HUDEP-2 (cell line): ENCODE results near the gene GPR139.
A peak's percentile ranks its signal among the peaks of the same experiment; 100 is the strongest.

Source experiments
- DNase-seq, 76 experiments: peaks; one replicate each; lab custom pipeline; 2025; ENCODE audit not compliant: unreplicated experiment in 76 of 76; lab: John Stamatoyannopoulos, UW

The GPR139 gene

DNA sequence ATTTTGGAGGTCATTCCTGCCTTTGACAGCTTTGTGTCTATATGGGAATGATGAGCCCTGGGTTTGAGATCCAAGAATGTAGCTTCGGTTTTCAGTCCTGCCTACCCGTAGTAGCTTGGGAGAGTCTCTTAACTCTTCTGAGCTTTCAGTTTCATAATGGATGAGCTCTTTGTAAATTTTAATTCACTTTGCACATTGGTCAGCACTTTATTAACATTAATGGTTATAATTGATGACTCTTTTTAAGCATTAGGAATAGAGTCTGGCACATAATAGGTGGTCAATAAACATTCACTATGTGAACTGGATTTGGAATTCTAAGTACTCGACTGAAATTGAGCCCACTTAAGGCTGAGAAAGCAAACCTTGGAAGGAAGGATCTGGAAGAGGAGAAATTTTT is 17.3 kb downstream of the GPR139 start:
- DNase-seq, result no peak

DNA sequence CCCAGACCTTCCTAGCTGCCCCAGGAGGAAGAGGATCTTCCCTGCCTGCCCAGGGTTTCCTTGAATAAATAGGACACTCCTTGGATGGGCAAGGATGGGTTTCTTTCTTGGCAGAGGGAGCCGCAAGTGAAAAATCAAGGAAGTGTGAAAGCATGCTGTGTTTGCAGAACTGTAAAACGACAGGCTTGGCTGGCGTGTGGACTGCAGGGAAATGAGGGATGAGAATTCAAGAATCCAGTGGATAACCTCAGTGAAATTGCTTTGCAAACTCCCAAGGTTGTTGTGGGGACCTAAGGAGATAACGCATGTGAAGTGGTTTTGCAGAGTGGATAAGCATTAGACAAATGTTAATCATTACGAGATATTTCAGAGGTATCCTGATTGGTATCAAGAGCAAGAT is 20.4 kb downstream of the GPR139 start:
- no peak for DNase-seq

DNA sequence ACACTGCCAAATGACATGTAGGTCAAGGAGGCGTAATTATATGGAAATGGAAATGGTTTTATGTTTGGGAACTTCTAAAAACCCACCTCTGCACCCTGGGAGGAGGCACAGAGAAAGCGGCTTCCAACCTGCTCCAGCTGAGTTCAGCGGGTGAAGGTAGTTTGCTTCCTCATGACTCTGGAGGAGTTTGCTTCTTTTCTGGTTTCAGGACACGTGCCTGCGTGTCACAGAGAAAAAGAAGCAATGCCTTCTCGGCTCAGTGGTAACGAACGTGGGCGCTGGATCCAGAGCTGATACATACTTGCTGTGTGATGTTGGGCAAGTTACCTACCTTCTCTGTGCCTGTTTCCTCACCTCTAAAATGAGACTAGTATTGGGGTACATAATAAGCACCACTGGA is 22.1 kb downstream of the GPR139 start:
- no peak for DNase-seq

DNA sequence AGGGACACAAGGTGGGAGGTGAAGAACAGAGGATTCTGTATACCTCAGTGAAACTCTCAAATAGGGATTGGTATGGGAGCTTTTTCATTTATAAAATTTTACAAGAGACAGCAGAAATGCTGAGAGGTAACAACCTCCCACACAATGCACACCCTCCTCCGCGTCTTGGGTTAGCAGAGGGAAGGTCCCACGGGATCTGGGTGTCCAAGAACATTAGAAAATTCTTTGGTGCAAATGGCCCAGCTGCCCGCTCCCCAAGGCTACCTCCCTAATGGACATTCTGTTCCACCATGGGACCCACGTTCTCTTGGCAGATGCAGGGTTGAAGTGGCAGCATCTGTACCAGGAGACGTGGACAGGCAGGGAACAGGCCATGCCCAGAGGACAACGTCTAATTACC is 22.5 kb downstream of the GPR139 start:
- DNase-seq, result no peak

DNA sequence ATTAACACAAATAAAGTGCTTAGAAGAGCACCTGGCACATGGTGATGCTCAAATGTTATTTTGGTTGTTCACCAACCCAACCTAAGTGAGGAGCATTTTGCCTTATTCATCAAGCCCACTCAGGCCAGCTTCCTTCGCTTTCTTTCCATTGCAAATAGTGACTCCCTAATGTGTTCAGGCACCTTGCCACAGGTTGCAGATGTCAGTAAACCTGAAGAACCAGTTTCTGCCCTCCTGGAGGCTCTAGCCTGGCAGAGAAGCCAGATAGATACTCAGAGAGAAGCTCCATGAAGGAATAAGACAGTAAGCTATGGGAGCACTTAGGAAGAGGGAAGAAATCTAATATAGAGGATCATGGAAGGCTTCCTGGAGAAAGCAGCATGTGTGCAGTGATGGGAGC is 23.9 kb downstream of the GPR139 start:
- DNase-seq, result no peak

DNA sequence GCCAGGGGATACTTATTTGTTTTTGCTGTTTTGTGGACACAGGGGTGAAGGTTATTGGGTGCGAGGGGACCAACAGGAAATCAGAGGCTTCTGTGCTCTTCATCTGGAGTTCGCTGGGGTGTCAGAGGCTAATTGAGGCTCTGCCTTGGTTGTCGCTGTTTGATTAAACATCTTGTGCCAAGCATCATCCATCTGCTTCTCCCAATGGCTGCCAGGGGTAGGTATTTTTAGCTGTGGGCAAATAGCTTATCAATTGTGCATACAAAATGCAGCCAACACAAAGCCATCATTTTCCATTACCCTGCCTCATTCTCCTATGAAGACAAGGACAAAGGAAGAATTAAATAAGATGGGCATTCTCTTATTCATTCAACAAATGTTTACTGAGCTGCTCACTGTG is 27.8 kb downstream of the GPR139 start:
- no peak for DNase-seq

DNA sequence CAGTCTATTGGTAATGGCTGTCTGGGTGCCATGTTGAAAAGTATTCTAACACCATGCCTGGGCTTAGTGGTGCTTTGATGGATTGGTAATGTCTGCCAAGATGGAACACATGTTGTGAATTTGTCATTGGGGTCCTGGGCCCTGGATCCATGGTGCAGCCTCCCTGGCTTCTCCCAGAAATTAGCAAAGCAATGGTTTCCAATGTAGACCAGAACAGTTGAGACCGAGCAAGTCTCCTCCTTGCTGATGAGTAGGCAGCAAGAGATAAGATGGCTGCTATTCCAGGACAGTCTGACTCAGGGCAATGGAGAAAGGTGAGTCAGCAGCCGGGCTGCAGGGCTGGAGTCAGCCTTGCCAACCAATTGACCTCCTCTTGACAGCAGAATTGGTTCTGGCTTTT is 30.8 kb downstream of the GPR139 start:
- peak in 2 of 76 experiments; percentile 4 to 5 for DNase-seq

DNA sequence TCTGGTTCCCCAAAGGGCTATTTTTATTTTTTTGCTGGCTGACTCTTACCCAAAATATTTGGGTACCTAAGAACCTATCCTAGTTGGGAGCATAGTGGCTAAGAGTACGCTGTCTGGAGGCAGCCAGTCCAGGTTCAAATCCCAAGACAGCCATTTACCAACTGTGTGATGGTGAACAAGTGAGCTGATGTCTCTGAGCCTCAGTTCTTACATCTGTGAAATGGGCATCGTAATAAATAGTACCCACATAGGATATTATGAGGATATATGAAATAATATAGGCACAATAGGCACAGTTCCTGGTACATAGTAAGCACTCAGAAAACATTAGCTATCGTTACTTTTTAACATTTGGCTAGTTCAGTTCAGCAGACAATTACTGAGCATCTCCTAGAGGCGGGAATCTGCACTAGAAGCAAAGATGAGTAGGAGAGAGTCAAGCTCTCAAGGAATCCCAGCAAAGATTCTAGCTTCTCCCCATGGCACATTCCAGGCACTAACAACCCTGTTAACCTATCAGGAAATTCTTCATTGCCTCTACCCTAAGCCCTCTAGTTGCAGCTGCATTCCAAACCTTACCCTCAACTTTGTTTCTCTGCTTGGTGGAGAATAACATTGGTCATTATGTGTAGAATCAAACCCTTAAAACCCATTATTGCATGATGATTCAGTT is 31.6 kb downstream of the GPR139 start:
- DNase-seq, result no peak

DNA sequence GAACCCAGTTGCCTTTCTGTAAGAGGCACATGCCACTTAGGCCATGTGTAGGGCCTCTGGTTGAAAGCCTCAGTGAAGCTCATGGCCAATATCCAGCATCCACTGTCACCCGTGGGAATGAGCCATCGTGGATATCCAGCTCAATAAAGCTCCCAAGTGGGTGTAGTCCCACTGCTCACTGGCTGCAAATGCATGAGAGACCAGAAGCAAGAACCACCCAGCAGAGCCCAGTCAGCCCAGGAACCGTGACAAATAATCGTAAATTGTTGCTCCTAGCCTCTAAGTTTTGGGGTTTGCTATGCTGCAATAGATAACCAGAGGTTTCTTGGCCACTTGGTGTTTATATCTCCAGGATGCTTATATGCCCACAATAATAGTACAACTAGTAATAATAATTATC is 33.7 kb downstream of the GPR139 start:
- DNase-seq, result no peak

DNA sequence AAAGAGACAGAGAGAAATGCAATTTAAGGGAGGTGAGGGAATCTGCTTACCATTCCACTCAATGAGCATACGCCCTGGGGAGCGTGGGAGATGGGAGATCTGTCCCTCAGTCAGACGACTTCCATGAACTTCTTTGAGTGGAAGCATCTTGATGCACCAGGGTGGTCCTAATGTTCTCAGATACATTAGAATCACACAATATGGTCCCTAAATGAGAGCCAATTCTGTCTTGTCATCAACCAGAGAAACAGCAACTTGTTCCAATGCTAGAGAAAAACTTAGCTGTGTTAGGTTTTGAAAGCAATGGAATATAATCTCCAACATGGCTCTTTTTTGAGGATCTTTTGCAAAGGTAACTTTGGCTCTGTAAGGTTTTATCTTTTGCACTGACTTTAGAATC is 44.1 kb downstream of the GPR139 start:
- DNase-seq, result no peak

DNA sequence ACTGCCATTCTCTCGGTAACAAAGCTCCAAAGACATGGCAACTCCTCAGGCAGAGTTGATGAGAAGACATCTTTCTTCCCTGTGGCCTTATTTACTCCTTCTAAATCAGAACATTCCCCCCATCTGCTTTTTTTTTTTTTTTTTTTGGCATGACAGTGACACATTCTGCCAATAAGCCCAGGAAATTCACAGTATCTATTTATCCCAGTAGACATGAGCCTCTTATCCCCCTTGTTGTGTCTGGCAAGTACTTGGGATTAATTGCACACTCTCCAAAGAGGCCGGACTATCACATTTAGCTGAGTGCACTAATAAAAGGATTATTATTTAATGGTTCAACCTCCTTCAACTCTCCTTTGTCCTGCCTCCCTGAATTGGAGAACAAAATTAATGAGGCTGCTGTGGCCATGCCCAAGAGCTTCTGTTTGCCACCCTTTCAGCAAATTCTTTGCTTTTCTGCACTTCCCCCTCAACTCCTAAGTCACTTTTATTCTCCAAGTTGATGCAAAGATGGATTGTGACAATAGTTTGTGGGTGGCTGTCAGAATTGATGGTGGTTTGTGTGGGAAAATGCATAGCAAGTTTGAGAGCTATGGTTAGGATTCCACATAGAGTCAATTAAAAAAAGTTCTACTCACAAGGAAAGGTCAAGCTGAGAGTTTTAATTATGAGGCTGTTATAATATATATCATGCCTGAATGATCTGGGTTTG is 47.2 kb downstream of the GPR139 start:
- no peak for DNase-seq

DNA sequence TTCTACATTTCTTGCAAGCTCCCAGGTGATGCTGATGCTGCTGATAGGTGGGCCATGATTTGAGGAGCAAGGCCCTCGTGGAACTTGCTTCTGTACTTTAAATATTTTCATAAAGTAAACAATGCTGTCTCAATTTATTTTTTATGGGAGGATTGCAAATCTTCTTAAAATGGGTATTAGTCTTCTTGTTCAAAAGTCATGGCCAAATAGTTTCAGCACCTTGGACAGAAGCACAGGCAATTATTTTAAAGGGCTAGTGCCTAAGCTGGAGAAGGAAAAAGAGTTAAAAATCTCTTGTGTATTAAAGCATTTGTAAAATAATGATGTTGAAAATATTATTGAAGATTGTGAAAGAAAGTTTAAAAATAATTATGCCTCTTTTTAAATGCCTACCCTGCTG is 50.5 kb downstream of the GPR139 start:
- DNase-seq, result peak in 12 of 76 experiments; percentile 0 to 32 (median 2)

DNA sequence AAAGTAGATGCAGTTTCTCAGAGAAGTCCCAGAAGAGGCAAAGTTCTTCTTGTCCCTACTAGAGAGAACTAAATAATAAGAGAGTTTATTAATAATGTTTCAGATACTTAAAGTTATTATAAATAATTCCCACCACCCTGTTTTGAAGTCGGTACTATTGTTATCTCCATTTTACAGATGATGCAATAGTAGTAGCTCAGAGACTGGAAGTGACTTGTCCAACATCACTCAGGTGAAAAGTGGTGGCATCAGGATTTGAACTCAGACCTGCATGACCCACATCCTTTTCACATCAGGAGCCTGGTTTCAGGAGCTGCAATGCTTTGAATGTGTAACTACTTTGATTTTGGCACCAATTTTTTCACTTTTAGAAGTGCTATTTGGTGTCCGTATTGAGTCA is 52.7 kb downstream of the GPR139 start:
- DNase-seq, result no peak

DNA sequence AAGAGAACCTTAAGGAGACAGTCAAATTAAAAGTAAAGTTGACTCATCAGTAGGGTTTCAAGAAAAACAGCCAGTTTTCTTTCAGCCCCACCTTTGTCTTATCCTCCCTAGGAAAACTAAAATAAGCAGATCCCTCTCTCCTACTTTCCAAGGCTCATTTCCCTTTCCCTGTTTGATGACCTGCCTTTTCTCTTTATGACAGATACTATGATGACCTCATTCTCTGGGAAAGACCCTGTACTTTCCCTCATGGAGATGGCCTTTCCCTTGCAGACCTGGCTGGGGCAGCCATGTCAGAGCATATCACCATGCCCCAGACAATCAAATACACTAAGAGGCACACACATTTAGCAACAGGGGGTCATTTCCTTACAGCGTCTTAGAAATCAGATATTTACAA is 53.6 kb downstream of the GPR139 start:
- DNase-seq, result no peak

DNA sequence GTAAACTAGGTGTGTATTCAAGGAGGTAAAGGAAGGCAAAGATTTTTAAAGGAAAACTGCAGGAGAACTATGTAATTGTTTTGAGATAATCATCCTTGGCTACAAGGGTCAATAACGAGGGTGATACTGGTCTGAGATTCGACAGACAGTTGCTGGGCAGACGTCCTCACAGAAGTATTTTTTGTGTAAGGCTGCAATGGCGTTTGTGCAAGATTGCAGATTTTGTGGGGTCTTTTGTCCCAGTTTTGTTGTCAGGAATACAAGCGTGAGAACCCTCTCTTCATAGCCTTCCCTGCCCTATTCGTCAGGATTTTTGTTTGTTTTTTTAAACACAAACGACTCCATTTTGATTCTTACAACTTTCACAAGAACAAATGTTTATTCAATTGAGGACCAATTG is 57.5 kb downstream of the GPR139 start:
- DNase-seq, result no peak

DNA sequence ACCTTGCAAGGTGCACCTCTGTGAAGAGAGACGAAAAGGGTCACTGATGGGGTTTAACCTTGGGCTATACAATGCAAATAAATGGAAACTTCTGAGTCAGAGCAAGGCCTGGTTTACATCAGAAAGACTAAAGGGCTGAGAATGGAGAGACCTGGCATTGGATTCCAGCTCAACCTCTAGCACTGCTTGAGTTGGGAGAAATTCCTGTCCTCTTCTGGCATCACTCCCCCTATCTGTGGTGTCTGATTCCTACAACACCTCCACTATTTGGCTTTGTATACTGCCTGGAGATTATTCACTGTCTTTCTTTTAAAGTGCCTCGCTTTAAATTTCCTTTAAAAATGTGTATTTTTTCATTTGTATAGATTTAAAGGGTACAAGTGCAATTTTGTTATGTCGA is 68.8 kb downstream of the GPR139 start:
- DNase-seq, result no peak

DNA sequence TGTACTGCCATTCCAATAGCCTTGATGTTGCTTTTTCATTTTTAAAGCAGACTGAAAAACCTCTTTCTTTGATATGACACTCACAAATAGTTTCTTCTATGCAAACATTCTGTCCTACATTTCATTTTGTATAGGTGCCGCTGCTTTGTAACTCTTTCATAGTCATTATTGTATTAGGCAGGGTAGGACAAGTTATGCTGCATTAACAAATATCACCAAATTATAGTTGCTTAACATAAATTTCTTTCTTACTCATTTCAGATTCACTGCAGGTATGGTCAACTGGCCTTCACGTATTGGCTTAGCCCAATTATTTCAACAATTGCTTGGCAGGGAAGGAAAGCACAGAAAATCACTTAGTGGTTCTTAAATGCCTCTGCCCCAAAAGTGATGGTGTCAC is 70.8 kb downstream of the GPR139 start:
- no peak for DNase-seq

DNA sequence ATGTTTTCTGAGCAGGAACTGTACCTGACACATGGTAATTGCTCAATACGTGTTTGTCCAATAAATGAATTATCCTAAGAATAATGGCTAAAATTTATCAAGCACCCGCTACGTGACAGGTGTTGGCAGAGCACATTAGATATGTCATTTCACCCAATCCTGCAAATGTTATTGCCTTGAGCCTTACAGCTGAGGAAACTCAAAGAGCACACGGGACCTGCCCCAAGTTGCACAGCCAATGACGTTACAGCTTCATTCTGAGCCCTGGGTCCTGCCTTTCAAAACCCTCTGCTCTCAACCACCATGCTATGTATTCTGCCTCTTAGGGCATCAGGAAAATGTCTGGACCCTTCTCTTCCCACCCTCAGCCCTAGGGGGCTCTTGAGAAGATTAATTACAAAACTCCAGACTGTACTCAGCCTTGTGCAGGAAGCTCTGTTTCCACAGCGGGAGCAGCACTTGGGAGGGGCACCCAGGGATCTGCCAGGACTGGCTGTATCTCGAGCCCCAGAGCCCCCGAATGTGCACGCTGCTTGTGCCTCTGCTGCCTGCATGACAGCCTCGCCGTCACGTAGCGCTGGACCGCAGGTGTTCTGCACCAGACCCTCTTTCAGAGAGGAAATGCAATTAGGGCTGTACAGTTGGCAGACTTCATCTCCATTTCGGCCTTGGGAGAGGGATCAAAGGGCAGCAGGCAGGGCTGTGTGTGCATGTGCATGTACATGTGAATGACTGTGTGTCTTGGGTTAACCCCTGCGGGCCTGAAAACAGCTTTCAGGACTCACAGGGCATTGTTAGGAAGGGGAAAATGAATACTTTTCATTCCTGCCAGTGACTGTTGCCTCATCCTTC is 71.6 kb downstream of the GPR139 start:
- DNase-seq, result no peak

DNA sequence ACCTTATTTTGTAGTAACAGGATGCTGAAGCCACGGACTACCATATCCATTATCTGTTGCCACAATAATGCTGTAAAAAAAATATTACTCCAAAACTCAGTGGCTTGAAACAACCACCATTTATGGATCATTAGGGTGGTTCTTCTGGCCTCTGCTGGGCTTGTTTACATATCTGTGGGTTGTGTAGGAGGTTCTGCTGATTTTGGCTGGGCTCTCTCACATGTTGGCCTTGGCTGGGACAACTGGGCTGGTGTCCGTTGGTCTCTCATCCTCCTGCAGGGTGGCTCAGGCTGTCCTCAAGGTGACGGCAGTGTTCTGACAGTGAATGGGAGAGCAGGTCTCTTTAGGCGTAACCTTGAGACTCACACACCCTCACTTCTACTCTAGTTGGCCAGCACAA is 76.0 kb downstream of the GPR139 start:
- no peak for DNase-seq

DNA sequence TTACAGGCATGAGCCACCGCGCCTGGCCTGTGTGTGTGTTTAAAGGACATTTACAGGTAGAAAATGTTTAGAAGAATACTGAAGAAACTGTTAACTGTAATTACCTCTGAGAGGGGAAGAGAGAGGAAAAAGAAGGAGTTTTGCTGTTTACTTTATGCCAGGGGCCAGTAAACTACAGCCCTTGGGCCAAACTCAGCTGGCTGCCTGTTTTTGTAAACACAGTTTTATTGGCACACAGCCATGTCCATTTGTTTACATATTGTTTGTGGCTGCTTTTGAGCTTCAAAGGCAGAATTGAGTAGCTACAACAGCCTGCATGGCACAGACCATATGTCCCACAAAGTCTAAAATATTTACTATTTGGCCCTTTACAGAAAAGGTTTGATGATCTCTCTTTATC is 76.4 kb downstream of the GPR139 start:
- DNase-seq, result no peak

DNA sequence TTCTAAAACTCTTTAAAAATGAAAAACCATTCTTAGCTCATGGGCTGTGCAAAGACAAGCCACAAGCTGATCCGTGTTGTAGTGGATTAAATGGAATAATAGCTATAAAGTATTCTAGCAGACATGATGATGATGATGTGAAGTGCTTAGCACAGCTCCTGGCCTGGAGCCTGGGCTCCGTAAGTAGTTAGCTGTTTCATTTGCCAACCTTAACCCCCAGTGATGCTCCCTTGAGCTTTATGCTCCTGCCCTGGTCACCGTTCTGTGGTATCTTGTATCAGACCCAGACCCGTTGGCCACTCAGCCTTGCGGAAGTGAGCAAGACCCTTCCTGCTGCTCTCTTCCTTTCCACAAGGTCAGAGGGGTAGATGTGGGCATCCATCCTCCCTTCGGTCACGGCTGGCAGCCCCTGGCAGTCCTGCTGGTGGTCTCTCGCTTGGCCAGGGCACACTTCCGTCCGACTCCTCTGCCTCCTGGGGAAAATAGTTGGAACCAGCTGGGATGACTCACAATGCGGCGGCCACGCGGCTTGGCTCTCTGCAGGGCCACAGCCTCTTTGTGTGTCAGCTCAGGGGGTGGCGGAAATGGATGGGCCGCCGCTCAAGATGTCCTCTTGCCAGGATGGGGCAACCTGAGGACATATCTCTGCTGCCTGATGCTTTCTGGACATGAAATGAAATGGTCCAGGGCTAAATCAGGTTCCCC is 79.1 kb downstream of the GPR139 start:
- no peak for DNase-seq
